Nephron progenitor cell (in vitro differentiated cells): ENCODE measurements around the gene ZNF490.
"Not testable (repeated sequence)": the region's sequence is repeated elsewhere in the genome, so short reads cannot be mapped to it uniquely, and the experiment has no call there.

Experiments used
- DNase-seq: peaks from one replicate; pipeline ENCODE4 v3.0.0; 2021
- H3K27ac Mint-ChIP-seq: 2 replicates; pipeline ENCODE4 v1.8.0; 2021; ENCODE audit warnings: mild to moderate bottlenecking, moderate library complexity, mixed read lengths
- H3K27me3 Mint-ChIP-seq: 2 replicates; pipeline ENCODE4 v1.8.0; 2021; ENCODE audit warnings: mild to moderate bottlenecking, low read depth, mixed read lengths; ENCODE audit not compliant: poor library complexity
- H3K36me3 Mint-ChIP-seq: 2 replicates; pipeline ENCODE4 v1.8.0; 2021; ENCODE audit warnings: low read depth, mixed read lengths
- H3K4me1 Mint-ChIP-seq: 2 replicates; pipeline ENCODE4 v1.8.0; 2021; ENCODE audit warnings: mixed read lengths
- H3K4me3 Mint-ChIP-seq: 2 replicates; pipeline ENCODE4 v1.8.0; 2021; ENCODE audit warnings: mild to moderate bottlenecking, moderate library complexity, mixed read lengths
- H3K9me3 Mint-ChIP-seq: 2 replicates; pipeline ENCODE4 v1.8.0; 2021; ENCODE audit warnings: mild to moderate bottlenecking, moderate library complexity, mixed read lengths
- CTCF ChIP-seq: fragments of 200-600 bp; sonication (generic); IDR thresholded peaks from 2 replicates; pipeline ENCODE4 v1.5.0; 2021; ENCODE audit warnings: antibody characterized with exemption

The ZNF490 gene

GRCh38 chr19:12581100-12581499 is 29.5 kb downstream of the ZNF490 start:
- H3K4me3 Mint-ChIP-seq: no peak overlapping the region
- peaks cover 3% of the 10 kb centered on the region for H3K27me3 Mint-ChIP-seq
- peaks cover 68% of the 10 kb centered on the region for H3K9me3 Mint-ChIP-seq
- peaks cover 74% of the 10 kb centered on the region for H3K36me3 Mint-ChIP-seq
- no peaks in the 10 kb centered on the region for H3K4me1 Mint-ChIP-seq
- no peak for DNase-seq
- TF ChIP-seq CTCF: no peak
- no peak overlapping the region for H3K27ac Mint-ChIP-seq

- Mint-ChIP-seq H3K9me3 (peaks cover 72% of the 10 kb centered on the region), H3K27ac (no peak overlapping the region), H3K4me3 (no peak overlapping the region), H3K27me3 (peaks cover 3% of the 10 kb centered on the region), H3K36me3 (peaks cover 83% of the 10 kb centered on the region), H3K4me1 (no peaks in the 10 kb centered on the region)
- DNase-seq: no peak
- no peak for TF ChIP-seq CTCF
Measured at GRCh38 chr19:12580180-12580694, 30.4 kb downstream of the ZNF490 start.

- no peak overlapping the region for H3K27ac Mint-ChIP-seq
- H3K9me3 Mint-ChIP-seq: peaks cover 76% of the 10 kb centered on the region
- no peak overlapping the region for H3K4me3 Mint-ChIP-seq
- no peak for DNase-seq
- peaks cover 91% of the 10 kb centered on the region for H3K36me3 Mint-ChIP-seq
- no peak for TF ChIP-seq CTCF
- peaks cover 7% of the 10 kb centered on the region for H3K27me3 Mint-ChIP-seq
- H3K4me1 Mint-ChIP-seq: peaks cover 4% of the 10 kb centered on the region
Measured at GRCh38 chr19:12578641-12579040, 32.0 kb downstream of the ZNF490 start.

- no peak overlapping the region for H3K4me3 Mint-ChIP-seq
- peaks cover 4% of the 10 kb centered on the region for H3K4me1 Mint-ChIP-seq
- H3K27ac Mint-ChIP-seq: no peak overlapping the region
- DNase-seq: no peak
- peaks cover 49% of the 10 kb centered on the region for H3K9me3 Mint-ChIP-seq
- TF ChIP-seq CTCF: no peak
- H3K36me3 Mint-ChIP-seq: peaks cover 51% of the 10 kb centered on the region
- peaks cover 4% of the 10 kb centered on the region for H3K27me3 Mint-ChIP-seq
Measured at GRCh38 chr19:12574036-12574435, 36.6 kb downstream of the ZNF490 start.

GRCh38 chr19:12567951-12568350 is 42.7 kb downstream of the ZNF490 start:
- H3K9me3 Mint-ChIP-seq: peaks cover 18% of the 10 kb centered on the region
- H3K4me1 Mint-ChIP-seq: peaks cover 4% of the 10 kb centered on the region
- peaks cover 5% of the 10 kb centered on the region for H3K36me3 Mint-ChIP-seq
- H3K4me3 Mint-ChIP-seq: no peak overlapping the region
- DNase-seq: no peak
- H3K27me3 Mint-ChIP-seq: peaks cover 3% of the 10 kb centered on the region
- TF ChIP-seq CTCF: no peak
- H3K27ac Mint-ChIP-seq: no peak overlapping the region

DNA sequence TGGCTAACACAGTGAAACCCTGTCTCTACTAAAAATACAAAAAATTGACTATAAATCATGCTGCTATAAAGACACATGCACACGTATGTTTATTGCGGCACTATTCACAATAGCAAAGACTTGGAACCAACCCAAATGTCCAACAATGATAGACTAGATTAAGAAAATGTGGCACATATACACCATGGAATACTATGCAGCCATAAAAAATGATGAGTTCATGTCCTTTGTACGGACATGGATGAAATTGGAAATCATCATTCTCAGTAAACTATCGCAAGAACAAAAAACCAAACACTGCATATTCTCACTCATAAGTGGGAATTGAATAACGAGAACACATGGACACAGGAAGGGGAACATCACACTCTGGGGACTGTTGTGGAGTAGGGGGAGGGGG is 44.2 kb downstream of the ZNF490 start:
- not testable (repeated sequence) for H3K4me1 Mint-ChIP-seq, H3K4me3 Mint-ChIP-seq, H3K27me3 Mint-ChIP-seq, DNase-seq, H3K9me3 Mint-ChIP-seq, H3K36me3 Mint-ChIP-seq, H3K27ac Mint-ChIP-seq
